DMS 273 (cell line): ENCODE data around the gene CC2D2B.
"Not testable (repeated sequence)": the region's sequence is repeated elsewhere in the genome, so short reads cannot be mapped to it uniquely, and the experiment has no call there.

Experiments
- DNase-seq: peaks from one replicate; lab custom pipeline; 2025; ENCODE audit not compliant: unreplicated experiment; lab: John Stamatoyannopoulos, UW

Gene CC2D2B

GRCh38 chr10:96021332-96021731 is 113.6 kb downstream of the CC2D2B start:
- no peak for DNase-seq

DNA sequence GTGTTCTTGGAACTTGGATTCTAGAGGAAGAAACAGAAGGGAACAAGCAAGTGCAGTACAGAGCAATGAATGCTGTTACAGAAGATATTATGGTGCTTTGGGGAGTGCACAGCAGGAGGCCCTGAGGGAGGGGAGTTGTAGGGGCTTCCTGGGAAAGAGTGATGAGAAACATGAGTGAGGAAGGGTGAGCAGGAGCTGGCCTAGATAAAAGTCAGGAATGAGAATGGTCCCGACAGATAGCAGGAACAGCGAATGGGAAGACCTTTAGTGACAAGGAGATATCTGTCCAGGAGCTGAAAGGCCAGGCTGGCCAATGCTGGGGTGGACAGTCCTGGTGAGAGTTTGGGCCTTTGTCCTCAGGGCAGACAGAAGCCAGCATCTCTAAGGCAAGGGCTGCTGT is 115.0 kb downstream of the CC2D2B start:
- DNase-seq = no peak

- no peak for DNase-seq
These were observed 115.4 kb downstream of the CC2D2B start for GRCh38 chr10:96023168-96023567.

DNA sequence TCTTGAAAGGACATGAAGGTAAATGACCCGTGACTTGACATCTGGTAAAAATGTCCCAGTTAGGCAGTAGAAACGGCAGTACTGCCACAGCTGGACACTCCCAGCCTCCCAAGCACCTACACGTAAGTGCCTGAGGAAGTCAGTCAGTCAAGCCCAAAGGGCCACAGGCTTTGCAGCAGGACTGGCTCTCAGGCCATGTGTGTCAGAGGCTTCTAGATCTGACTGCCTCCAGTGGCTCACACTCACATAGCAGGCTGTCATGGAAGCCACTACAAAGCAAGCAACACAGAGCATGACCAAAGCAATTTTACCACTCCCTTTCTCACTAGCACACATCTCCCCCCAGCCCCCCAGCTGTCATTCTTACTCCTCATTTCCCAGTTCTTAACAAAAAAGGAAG is 117.8 kb downstream of the CC2D2B start:
- DNase-seq = peak; percentile 28

GRCh38 chr10:96034625-96035024 is 126.8 kb downstream of the CC2D2B start:
- DNase-seq = no peak

DNA sequence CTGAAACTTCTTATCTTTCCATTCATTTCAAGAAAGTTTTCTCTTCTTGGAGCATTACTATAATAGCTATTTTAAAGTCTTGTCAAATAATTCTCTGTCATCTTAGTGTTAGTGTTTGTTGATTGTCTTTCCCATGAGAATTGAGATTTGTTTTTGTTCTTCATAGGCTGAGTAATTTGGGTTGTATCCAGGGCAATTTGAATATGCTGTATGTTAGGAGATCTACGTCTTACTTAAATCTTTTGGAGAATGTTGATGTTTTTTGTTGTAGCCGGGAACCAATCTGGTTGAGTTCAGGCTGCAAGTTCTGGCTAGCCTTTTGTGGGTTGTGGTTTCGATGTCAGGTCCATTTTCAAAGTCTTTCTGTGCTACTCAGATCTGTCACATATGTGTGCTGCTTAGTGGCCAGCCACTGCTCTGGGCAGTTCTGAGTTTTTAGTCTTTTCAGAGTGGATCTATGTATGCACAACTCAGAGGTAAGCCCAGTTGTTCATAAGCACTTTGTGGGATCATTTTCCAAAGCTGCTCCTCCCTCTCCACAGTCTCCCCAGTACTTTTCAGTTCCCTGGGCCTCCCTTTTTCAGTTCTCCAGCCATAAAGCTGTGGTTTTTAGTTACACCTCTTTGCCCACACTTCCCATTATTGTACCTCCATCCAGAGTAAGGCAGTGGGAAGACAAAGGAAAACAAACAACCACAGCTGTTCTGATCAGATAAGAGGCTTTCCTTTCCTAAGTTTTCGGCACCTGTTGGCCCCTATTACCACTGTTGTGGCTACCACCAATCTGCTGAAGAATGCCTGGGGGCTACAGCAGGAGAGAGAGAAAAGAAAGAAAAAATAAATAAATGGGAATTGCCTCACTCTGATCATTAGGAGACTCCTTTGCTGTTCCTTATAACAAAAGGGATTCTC is 131.0 kb downstream of the CC2D2B start:
- no peak for DNase-seq

DNA sequence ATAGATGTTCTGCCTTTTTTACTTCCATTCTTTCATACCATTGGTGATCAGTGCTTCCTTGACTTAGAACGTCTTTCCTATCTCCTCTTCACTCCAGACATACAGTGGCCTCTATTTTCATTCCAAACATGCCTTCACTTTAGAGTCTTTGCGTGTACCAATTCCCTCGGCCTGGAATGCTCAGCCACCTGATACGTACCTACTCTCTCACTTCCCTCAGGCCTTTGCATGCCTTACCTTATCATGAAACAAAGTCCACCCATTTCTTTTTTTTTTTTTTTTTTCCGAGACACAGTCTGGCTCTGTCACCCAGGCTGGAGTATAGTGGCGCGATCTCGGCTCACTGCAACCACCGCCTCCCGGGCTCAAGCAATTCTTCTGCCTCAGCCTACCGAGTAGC is 133.4 kb downstream of the CC2D2B start:
- DNase-seq = no peak

DNA sequence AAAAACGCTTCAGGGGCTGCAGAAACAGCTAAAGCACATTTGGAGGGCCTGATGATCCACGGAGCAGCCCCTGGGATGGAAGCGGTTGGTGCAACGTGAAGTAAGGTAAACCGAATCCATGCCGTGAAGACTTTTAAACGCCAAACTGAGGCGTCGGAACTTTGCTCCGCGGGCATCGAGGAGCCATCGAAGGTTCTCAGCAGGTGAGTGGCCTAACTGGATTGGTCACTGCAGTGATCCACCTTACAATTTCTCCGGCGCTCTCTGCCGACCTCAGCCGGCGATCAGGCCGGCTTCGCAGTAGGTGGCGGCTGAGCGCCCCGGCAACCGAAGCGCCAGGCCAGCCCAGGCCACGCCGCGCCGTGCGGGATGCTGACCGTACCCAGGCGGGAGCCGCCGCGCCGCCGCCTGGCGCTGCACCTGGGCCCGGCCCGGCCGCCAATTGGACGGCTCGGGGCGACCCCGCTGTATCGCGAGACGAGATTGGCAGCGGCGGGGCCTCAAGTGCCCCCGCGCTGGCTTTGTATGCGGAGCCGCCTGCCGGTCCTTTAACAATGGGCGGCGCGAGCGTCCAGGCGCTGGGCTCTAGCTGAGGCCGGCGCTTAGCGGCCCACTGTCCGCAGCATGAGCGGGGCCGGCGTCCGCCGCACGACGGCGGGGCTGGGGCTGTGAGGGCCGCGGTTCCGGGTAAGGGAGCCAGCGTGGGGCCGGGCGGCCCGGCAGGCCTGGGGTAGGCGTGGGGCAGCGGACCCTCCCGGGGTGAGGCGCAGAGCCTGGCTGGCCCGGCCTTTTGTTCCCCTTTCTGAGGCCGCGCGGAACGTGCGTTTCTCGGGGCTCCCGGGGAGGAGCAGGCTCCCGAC is 135.5 kb downstream of the CC2D2B start, which contains the start of gene CCNJ:
CCNJ (plus strand) TSS at position 551 of the 860 bp plus-strand sequence. CDS start 811 bp downstream, outside the sequence.
- DNase-seq = peak; percentile 92

GRCh38 chr10:96043893-96044715 is 136.3 kb downstream of the CC2D2B start:
- DNase-seq = peak; percentile 62

DNA sequence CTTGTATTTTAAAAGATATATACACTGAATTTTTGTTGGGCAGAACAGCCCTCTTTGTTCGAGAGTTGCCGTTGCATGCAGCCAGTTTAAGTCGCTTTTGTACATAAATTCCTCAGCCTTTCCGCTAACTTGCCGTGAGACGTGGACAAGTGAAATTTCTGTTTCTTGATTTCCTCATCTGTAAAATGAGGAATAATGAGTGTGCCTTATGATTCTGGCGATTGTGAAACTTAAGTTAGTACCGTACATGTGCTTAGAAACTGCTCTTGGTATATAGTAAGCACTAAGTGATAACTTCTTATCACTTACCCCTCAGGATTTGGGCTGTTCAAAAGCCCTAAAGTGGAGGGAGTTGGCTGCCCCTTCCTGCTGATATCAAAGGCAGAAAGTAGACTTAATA is 137.0 kb downstream of the CC2D2B start:
- peak; percentile 23 for DNase-seq

- DNase-seq = no peak
These were observed 138.8 kb downstream of the CC2D2B start for GRCh38 chr10:96046546-96046945.

DNA sequence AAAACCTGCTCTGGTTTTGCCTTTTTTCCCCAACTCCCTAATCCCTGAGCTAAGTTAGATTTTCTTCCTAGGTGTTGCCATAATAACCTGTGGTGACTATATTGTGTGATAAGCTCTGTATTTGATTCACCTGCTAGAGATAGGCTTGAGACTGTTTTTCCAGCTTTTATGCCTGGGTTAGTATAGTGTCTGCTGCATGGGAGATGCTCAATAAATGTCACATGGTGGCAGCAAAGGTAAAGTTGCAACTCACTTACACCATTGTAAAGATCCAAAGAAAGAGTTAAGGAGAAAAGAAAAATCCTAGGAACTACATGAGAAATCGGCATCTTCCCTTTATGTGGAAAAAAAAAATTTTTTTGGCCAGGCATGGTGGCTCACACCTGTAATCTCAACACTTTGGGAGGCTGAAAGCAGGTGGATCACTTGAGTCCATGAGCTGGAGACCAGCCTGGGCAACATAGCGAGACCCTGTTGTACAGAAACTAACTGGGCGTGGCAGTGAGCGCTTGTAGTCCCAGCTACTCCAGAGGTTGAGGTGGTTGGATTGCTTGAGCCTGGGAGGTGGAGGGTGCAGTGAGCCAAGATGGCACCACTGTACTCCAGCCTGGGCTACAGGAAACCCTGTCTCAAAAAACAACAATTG is 139.4 kb downstream of the CC2D2B start:
- DNase-seq = no peak

- DNase-seq = not testable (repeated sequence)
These were observed 140.2 kb downstream of the CC2D2B start for GRCh38 chr10:96047925-96048324.

- no peak for DNase-seq
These were observed 141.6 kb downstream of the CC2D2B start for GRCh38 chr10:96049340-96049739.

DNA sequence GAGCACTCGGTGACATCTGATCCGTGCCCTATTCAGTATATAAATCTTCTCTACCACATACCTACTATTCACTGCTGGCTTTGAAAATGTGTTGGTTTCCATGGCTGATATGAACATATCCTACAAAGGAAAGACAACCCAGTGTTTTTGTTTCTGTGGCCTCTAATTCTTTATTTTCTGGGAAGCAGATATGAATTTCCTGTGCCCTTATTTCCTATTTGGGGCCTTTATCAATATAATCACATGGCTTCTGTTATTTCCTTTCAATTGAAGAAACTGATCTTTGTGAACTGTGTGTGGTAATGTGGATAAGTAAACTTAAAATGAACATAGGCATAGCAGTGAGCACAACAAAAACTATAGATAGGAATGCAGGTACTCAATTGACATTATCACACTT is 146.2 kb downstream of the CC2D2B start:
- DNase-seq = no peak

GRCh38 chr10:96056787-96057186 is 149.0 kb downstream of the CC2D2B start:
- DNase-seq = no peak

GRCh38 chr10:96061232-96061631 is 153.5 kb downstream of the CC2D2B start:
- DNase-seq = no peak

DNA sequence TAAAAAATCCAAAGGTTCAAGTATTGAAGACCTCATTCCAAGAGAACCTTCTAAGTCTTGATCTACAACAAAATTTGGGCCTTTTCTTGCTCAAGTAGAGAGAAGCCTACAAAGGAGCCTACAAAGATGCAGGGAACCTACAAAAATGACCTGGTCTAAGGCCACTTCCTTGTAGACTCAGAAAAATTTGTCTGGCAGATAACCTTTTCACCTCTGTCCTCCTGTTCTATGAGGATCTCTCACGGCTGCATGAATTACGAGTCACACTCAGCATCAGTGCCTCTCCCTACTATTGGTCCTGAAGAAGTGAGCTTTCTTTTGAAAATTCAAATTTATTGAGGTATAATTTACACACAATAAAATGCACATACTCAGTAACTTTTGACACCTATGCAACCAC is 164.9 kb downstream of the CC2D2B start:
- DNase-seq = no peak

GRCh38 chr10:96073722-96074121 is 165.9 kb downstream of the CC2D2B start:
- no peak for DNase-seq

GRCh38 chr10:96074776-96075175 is 167.0 kb downstream of the CC2D2B start:
- DNase-seq = no peak
